GM21447 (cell line): Measurements from ENCODE around the gene KCNA2.

ENCODE experiments used
- ATAC-seq: cut with Tn5 transposase; IDR thresholded peaks from one replicate; pipeline ENCODE4 v1.9.1; 2021; ENCODE audit not compliant: unreplicated experiment

Gene KCNA2

GRCh38 chr1:110605901-110606656 lies at the start of gene KCNA2:
Gene KCNA2 (minus strand): TSS chr1:110606358. CDS start chr1:110604782, 1,576 bp downstream.
- no peak for ATAC-seq

- ATAC-seq = no peak
Observed at GRCh38 chr1:110650609-110651008, 44.5 kb upstream of the KCNA2 start.

- ATAC-seq = no peak
Observed at GRCh38 chr1:110648417-110648816, 42.3 kb upstream of the KCNA2 start.

DNA sequence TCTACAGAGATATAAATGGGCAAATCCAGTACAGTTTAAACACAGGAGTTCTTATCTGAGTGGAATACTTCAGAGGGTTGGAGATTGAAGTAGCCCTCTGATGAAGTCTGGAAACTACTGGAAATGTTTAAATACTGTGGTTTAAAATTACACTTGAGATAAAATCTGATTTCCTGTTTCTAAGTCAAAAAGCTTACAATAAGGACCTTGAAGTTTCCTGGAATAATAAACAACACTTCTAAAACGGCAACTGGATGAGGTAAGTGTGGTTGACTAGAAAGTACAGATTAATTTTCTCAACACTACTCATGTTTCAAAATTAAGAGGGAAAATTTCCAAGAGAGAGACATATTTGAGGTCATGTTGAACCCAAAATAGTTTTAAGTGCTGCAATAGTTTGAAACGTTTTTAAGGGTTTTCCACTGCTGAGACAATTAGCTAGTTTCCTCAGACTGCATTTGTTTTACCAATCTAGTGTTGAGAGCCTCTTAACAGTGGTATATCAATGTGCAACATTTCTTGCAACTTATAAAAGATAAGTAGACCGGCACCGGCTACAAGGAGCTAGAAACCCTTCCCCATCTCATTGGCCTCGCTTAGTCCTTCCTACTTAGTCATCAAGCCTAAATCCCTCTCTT lies 41.2 kb upstream of the KCNA2 start:
- ATAC-seq = no peak

GRCh38 chr1:110645821-110646735 lies 39.9 kb upstream of the KCNA2 start:
- ATAC-seq = no peak

DNA sequence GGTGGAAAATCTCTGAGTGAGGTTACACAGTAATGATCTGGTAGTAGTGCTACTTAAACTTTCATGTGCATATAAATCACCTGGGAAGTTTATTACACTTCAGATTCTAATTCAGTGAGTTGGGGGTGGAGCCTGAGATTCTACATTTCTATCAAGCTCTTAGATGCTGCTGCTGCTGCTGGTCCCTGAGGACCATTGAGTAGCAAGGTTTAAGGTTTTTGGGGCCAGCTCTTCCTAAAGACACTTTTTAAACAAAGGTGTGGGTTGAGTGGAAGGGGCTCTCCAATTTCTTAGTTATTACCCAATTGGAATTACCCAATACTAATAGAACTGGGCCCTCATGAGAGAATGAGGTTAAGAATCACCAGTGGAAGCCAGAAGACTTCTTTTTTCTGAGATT lies 39.1 kb upstream of the KCNA2 start:
- ATAC-seq = no peak

GRCh38 chr1:110643879-110644472 lies 37.8 kb upstream of the KCNA2 start:
- ATAC-seq = no peak

DNA sequence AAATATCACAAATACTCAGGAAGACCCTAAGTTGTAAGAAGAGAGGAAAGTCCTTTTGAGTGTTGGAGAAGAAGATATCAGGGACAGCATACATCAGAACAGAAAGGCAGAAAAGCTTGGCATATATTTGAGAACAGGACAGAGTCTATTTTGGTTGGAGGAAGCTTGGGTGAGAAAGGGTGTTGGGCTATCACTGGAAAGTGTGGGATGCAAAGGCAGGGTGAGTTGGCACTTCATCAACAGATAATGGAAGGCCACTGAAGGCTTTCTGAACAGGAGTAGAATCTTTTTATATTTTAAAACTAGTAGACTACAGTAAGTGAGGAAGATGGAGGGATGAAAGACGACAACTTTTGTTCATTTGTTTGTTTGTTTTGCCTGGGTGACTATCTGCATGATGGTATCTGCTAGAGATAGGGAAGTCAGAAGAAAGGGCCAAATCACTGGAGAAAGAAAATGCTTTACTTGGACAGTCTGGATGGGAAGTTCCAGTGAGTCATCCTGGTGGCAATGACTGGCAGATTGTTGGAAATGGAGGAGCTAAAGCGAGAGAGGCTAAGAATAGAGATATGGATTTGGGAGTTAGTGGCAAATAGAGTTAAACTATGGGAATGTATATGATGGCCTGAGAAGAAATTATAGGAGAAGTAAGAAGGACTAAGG lies 33.7 kb upstream of the KCNA2 start:
- ATAC-seq = no peak

DNA sequence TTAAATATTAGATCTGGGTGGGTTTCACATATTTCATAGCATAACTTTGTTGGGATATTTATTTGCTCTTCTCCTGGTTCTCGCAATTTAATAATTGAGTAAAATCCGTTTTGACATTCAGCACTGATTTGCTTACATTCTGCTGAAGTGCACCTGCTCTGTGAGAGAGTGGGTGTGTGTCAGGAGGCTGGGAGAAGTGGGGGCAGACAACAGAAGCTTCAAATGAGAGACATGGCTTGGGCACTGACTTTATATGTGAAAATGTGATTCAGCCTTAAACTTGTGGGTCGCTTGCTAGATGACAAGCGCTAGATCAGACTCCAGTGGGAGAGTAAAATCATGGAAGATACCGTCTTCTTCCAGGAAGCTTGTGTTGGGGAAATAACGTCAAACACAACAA lies 32.4 kb upstream of the KCNA2 start:
- ATAC-seq = no peak

DNA sequence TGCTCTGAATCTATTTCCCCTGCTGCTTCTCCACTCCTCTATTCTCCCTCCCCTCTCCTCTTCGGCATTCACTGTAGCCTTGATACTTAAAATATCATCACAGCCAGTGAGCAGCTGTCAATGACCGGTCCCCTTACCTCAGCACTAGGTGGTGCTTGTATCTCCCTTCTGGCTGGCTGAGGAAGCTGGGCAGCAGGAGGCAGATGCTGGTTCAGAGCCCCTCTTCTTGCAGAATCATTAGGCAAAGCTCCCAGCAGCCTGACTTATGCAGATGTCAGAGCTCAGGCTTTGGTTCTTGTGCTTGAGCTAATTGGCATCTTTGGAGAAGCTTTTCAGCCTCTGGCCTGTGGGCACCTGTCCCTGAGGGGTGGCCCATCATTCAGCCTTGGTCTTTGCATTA lies 31.9 kb upstream of the KCNA2 start:
- ATAC-seq = no peak

DNA sequence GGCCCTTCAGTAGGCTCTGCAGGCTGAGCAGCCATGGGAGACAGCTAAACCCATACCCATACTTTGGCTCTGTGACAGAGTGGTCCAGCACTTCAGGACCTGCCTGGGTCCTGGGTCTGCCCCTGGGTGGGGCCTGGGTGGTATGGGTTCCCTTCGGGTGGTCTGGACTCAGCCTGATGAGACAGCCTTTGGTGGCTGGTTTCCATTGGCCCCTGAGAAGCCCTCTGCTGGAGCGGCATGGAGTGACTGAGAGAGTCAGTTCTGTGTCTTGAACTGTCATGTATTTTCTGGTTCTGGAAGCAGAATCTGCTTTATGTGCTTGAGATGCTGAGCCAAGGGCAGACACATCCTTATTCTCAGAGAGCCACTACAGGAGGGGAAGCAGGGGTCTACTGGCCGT lies 31.3 kb upstream of the KCNA2 start:
- ATAC-seq = no peak

GRCh38 chr1:110636149-110636935 lies 30.2 kb upstream of the KCNA2 start:
- ATAC-seq = no peak

DNA sequence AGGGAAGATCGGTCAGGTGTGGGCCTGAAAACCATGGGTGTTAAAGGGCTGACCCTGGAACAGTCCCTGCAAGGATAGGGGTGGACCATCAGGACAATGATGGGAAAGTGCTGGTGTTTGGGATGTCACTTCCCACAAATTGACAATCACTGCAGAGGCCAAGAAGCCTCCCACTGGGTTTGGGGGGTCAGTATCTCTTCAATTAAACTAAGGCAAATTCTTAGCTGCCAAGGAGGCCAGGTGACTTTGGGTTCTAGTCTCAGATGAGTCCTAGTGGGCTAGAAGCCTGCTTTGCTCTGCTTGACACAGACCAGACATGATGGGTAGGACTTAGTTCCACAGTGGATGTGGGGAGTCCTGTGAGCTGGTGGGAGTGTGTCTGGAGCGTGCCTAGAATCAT lies 29.3 kb upstream of the KCNA2 start:
- ATAC-seq = no peak

GRCh38 chr1:110634455-110635311 lies 28.5 kb upstream of the KCNA2 start:
- ATAC-seq = peak; percentile 65

- no peak for ATAC-seq
Observed at GRCh38 chr1:110634086-110634454, 27.9 kb upstream of the KCNA2 start.

DNA sequence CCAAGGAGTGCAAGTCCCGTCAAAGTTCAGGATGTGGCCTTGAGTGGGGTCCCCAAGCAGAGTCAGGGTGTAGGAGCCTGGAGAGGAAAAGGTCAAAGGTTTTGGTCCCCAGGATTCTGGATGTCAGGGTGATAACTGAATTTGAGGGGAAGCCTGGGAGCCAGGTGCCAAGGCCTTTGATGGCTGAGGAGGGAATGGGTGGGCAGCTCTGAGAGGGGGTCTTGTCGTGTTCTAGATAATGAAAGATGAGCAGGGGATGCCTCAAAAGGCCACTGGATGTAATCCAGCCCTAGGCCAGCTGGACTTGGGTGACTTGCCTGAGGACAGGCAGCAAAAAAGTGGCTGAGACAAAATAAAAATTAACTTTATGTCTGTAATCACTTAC lies 27.5 kb upstream of the KCNA2 start:
- ATAC-seq = no peak

- ATAC-seq = no peak
Observed at GRCh38 chr1:110631836-110632620, 25.9 kb upstream of the KCNA2 start.
